ENCODE data around the gene CD2BP2. TPM values are rescaled to one million over a fixed set of nuclear protein-coding genes. Genes with fewer than 3 reads are reported as not detected.
"Not testable (repeated sequence)": the region's sequence is repeated elsewhere in the genome, so short reads cannot be mapped to it uniquely, and the experiment has no call there.

Gene CD2BP2
- total and polyA plus RNA-seq, 2 of the 13 experiments (the other 11 are each of a cell fraction or from before 2014, with no cell fraction given) = 24.9 to 54.6 TPM

DNA sequence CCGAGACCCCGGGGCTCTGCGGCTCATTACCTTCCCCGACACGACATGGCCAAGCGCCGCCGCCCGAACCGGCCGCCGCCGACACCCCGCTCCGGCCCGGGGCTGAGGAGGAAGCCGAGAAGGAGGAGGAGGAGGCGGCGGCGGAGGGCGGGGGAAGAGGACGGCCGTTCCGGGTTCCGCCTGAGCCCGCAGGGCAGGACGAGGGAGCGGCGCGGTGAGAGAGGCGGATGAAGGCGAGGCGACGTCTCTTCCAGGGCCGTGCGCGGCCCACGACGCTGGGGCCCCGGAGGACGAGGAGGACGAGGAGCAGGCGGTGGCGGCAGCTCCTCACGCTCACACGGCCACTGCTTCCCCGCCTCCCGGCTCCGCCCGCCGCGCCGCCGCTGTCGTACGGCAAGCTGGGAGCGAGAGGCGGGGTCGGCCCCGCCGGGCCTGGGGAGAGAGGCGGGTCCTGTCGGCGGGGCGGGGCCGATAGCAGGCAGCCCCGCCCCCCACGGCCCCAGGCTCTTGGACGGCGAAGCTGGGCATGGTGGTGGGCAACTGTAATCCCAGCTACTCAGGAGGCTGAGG is 20.0 kb downstream of the CD2BP2 start (continued):
- TF ChIP-seq YEATS4 (CRISPR knock-in tag; IDR thresholded peaks at IDR 0.05; ENCODE audit: borderline replicate concordance) (peak; percentile 35; the same call in 1 of the 2 replicates), SOX5 (CRISPR knock-in tag; IDR thresholded peaks at IDR 0.05; ENCODE audit: borderline replicate concordance) (peak; percentile 26; the same call in 1 of the 2 replicates), ESRRA (CRISPR knock-in tag; IDR thresholded peaks at IDR 0.05; ENCODE audit: low read depth) (peak; percentile 60; the same call in 1 of the 2 replicates), THAP11 (CRISPR knock-in tag; IDR thresholded peaks at IDR 0.05) (peak; percentile 41; the same call in 1 of the 2 replicates), JUN (CRISPR knock-in tag; IDR thresholded peaks at IDR 0.05) (peak; percentile 55; the same call in 1 of the 2 replicates), ZNF761 (CRISPR knock-in tag; conservative IDR thresholded peaks at IDR 0.05) (peak; percentile 30; the same call in 1 of the 2 replicates), ZNF101 (CRISPR knock-in tag; IDR thresholded peaks at IDR 0.05; ENCODE audit: borderline replicate concordance, low read depth) (0 out of 2 replicates have a peak, but pooled peaks have one; percentile 53), ZNF143 (CRISPR knock-in tag; IDR thresholded peaks at IDR 0.05) (peak; percentile 56), NCOA1 (CRISPR knock-in tag; IDR thresholded peaks at IDR 0.05) (peak; percentile 67; the same call in 1 of the 2 replicates), FOXO1 (CRISPR knock-in tag; IDR thresholded peaks at IDR 0.05) (0 out of 2 replicates have a peak, but pooled peaks have one; percentile 11), RARA (CRISPR knock-in tag; IDR thresholded peaks at IDR 0.05) (peak; percentile 37), AGO1 (IDR thresholded peaks at IDR 0.05; ENCODE audit: low read depth, low read length, poor library complexity, severe bottlenecking) (peak; percentile 43), PHF8 (CRISPR knock-in tag; IDR thresholded peaks at IDR 0.05) (peak; percentile 71; the same call in 1 of the 2 replicates)
- TF ChIP-seq, protein P1, sequence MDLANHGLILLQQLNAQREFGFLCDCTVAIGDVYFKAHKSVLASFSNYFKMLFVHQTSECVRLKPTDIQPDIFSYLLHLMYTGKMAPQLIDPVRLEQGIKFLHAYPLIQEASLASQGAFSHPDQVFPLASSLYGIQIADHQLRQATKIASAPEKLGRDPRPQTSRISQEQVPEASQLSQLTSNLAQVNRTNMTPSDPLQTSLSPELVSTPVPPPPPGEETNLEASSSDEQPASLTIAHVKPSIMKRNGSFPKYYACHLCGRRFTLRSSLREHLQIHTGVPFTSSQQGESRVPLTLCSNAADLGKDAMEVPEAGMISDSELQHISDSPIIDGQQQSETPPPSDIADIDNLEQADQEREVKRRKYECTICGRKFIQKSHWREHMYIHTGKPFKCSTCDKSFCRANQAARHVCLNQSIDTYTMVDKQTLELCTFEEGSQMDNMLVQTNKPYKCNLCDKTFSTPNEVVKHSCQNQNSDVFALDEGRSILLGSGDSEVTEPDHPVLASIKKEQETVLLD (CRISPR knock-in tag; IDR thresholded peaks at IDR 0.05; ENCODE audit: low read depth) = peak; percentile 56; the same call in 1 of the 2 replicates
- TF ChIP-seq, protein P2, sequence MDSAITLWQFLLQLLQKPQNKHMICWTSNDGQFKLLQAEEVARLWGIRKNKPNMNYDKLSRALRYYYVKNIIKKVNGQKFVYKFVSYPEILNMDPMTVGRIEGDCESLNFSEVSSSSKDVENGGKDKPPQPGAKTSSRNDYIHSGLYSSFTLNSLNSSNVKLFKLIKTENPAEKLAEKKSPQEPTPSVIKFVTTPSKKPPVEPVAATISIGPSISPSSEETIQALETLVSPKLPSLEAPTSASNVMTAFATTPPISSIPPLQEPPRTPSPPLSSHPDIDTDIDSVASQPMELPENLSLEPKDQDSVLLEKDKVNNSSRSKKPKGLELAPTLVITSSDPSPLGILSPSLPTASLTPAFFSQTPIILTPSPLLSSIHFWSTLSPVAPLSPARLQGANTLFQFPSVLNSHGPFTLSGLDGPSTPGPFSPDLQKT (CRISPR knock-in tag; IDR thresholded peaks at IDR 0.05; ENCODE audit: borderline replicate concordance) = 0 out of 2 replicates have a peak, but pooled peaks have one; percentile 35
- TF ChIP-seq, protein P3, sequence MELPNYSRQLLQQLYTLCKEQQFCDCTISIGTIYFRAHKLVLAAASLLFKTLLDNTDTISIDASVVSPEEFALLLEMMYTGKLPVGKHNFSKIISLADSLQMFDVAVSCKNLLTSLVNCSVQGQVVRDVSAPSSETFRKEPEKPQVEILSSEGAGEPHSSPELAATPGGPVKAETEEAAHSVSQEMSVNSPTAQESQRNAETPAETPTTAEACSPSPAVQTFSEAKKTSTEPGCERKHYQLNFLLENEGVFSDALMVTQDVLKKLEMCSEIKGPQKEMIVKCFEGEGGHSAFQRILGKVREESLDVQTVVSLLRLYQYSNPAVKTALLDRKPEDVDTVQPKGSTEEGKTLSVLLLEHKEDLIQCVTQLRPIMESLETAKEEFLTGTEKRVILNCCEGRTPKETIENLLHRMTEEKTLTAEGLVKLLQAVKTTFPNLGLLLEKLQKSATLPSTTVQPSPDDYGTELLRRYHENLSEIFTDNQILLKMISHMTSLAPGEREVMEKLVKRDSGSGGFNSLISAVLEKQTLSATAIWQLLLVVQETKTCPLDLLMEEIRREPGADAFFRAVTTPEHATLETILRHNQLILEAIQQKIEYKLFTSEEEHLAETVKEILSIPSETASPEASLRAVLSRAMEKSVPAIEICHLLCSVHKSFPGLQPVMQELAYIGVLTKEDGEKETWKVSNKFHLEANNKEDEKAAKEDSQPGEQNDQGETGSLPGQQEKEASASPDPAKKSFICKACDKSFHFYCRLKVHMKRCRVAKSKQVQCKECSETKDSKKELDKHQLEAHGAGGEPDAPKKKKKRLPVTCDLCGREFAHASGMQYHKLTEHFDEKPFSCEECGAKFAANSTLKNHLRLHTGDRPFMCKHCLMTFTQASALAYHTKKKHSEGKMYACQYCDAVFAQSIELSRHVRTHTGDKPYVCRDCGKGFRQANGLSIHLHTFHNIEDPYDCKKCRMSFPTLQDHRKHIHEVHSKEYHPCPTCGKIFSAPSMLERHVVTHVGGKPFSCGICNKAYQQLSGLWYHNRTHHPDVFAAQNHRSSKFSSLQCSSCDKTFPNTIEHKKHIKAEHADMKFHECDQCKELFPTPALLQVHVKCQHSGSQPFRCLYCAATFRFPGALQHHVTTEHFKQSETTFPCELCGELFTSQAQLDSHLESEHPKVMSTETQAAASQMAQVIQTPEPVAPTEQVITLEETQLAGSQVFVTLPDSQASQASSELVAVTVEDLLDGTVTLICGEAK (IDR thresholded peaks at IDR 0.05) = not testable (repeated sequence)
- TF ChIP-seq, protein P3 (CRISPR knock-in tag; IDR thresholded peaks at IDR 0.05) = peak; percentile 55; the same call in 1 of the 2 replicates
- TF ChIP-seq, protein P4, sequence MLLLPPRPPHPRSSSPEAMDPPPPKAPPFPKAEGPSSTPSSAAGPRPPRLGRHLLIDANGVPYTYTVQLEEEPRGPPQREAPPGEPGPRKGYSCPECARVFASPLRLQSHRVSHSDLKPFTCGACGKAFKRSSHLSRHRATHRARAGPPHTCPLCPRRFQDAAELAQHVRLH (CRISPR knock-in tag; IDR thresholded peaks at IDR 0.05; ENCODE audit: borderline replicate concordance, low read depth) = 0 out of 2 replicates have a peak, but pooled peaks have one; percentile 36
